PC-9 (cell line): ENCODE results near the gene CIAO3. TPM values are rescaled to one million over a fixed set of nuclear protein-coding genes. Genes with fewer than 3 reads are reported as not detected.
"Not testable (repeated sequence)": the region's sequence is repeated elsewhere in the genome, so short reads cannot be mapped to it uniquely, and the experiment has no call there.

Experiments used
- BruUV-seq: library from RNA; stranded (reverse); fragments of 400-500 nt; replicated peaks from 2 replicates; lab custom pipeline; 2021; lab: Mats Ljungman, UMichigan
- CTCF ChIA-PET: fragments of 300-600 bp; sonication (Branson Sonifier 250); formaldehyde crosslinking; loops from one replicate; lab custom pipeline; 2022; ENCODE audit warnings: antibody characterized with exemption; lab: Charles Lee
- POLR2A ChIA-PET: fragments of 300-600 bp; sonication (Branson Sonifier 250); formaldehyde crosslinking; loops from one replicate; lab custom pipeline; 2022; ENCODE audit warnings: antibody characterized with exemption; ENCODE audit not compliant: unreplicated experiment; lab: Charles Lee
- DNase-seq, 2 experiments: peaks; one replicate each; pipeline versions ENCODE4 v3.0.0 to v3.0.0-alpha.2; 2015 to 2022; ENCODE audit warnings: mixed read lengths in 1 of 2
- H2AFZ ChIP-seq: fragments of 200-600 bp; sonication (generic); 2 replicates; pipeline ENCODE4 v1.8.1; 2017; ENCODE audit warnings: antibody characterized with exemption
- H3F3A ChIP-seq: fragments of 200-600 bp; sonication (generic); 2 replicates; pipeline ENCODE4 v1.8.1; 2017; ENCODE audit warnings: antibody characterized with exemption, mild to moderate bottlenecking, low read depth; ENCODE audit not compliant: insufficient read depth
- H3K27ac ChIP-seq: fragments of 200-600 bp; sonication (generic); 2 replicates; pipeline ENCODE4 v1.6.1; 2016; ENCODE audit warnings: mixed run types
- H3K27me3 ChIP-seq: fragments of 200-600 bp; sonication (generic); 2 replicates; pipeline ENCODE4 v1.6.1; 2016; ENCODE audit warnings: low read depth, mixed run types; ENCODE audit not compliant: insufficient read depth
- H3K36me3 ChIP-seq: fragments of 200-600 bp; sonication (generic); 2 replicates; pipeline ENCODE4 v1.6.1; 2016; ENCODE audit warnings: low read depth, mixed run types
- H3K4me1 ChIP-seq: fragments of 200-600 bp; sonication (generic); replicated peaks from 2 replicates; pipeline ENCODE4 v1.6.1; 2016; ENCODE audit warnings: mixed run types; ENCODE audit not compliant: insufficient read depth
- H3K4me2 ChIP-seq: fragments of 200-600 bp; sonication (generic); 2 replicates; pipeline ENCODE4 v1.6.1; 2017; ENCODE audit warnings: mixed run types
- H3K4me3 ChIP-seq: fragments of 200-600 bp; sonication (generic); 2 replicates; pipeline ENCODE4 v1.6.1; 2016; ENCODE audit warnings: mixed run types
- H3K79me2 ChIP-seq: fragments of 200-600 bp; sonication (generic); 2 replicates; pipeline ENCODE4 v1.6.1; 2017; ENCODE audit warnings: low read depth, mixed run types
- H3K9me2 ChIP-seq: fragments of 200-600 bp; sonication (generic); 2 replicates; pipeline ENCODE4 v1.8.1; 2017; ENCODE audit warnings: mild to moderate bottlenecking; ENCODE audit not compliant: insufficient read depth
- H3K9me3 ChIP-seq: fragments of 200-600 bp; sonication (generic); 2 replicates; pipeline ENCODE4 v1.8.1; 2016; ENCODE audit warnings: low read depth; ENCODE audit not compliant: insufficient read depth
- H4K20me1 ChIP-seq: fragments of 200-600 bp; sonication (generic); 2 replicates; pipeline ENCODE4 v1.8.1; 2017; ENCODE audit not compliant: insufficient read depth
- CTCF ChIP-seq: fragments of 200-600 bp; sonication (generic); conservative IDR thresholded peaks from 2 replicates; pipeline ENCODE4 v1.6.1; 2017; ENCODE audit warnings: mixed run types, antibody characterized with exemption, mild to moderate bottlenecking, moderate library complexity
- EZH2 ChIP-seq: fragments of 200-600 bp; sonication (generic); IDR thresholded peaks from 2 replicates; pipeline ENCODE4 v1.8.0; 2017; ENCODE audit warnings: antibody characterized with exemption, low read depth
- intact Hi-C: fragments of 100-400 bp; cut with micrococcal nuclease; formaldehyde crosslinking; loops from one replicate; pipeline ENCODE4 v1.10.0; 2022; ENCODE audit not compliant: unreplicated experiment
- total RNA-seq: library from RNA; stranded (reverse); gene quantifications from 2 replicates; pipeline ENCODE4 v1.2.3, GENCODE V29; 2021

Gene CIAO3
- total RNA-seq, 1 experiment from 2014 or later, result 44.2 TPM

GRCh38 chr16:743794-744500 lies 3.1 kb upstream of the CIAO3 start:
- H3K4me1 ChIP-seq, result no peaks in the 10 kb centered on the region; the same call in 1 of the 2 replicates
- peak in 1 of 2 experiments; percentile 17 for DNase-seq
- peaks cover 5% of the 10 kb centered on the region; the same call in 1 of the 2 replicates for H3F3A ChIP-seq
- no peak overlapping the region for H2AFZ ChIP-seq
- H3K4me3 ChIP-seq, result no peak overlapping the region
- ChIA-PET POLR2A (interaction anchor here (0.7 kb wide), 2 partner anchors 39 to 65 kb away, joined by 3 to 4 read pairs; no protein-coding TSS in a partner anchor), CTCF (no interaction called here)
- 0 out of 2 replicates have a peak, but pooled peaks have one; percentile 25 for TF ChIP-seq CTCF
- TF ChIP-seq EZH2, result no peak
- no TSS peak for BruUV-seq
- H3K9me2 ChIP-seq, result no peaks in the 10 kb centered on the region
- peaks cover 11% of the 10 kb centered on the region; the same call in 1 of the 2 replicates for H3K79me2 ChIP-seq
- no peak overlapping the region for H3K4me2 ChIP-seq
- H3K27ac ChIP-seq, result no peak overlapping the region
- H3K27me3 ChIP-seq, result no peaks in the 10 kb centered on the region
- no peaks in the 10 kb centered on the region for H3K36me3 ChIP-seq
- intact Hi-C loops, result no loop called here
- no peaks in the 10 kb centered on the region for H4K20me1 ChIP-seq
- H3K9me3 ChIP-seq, result no peaks in the 10 kb centered on the region

- H3F3A ChIP-seq, DNase-seq, H3K4me1 ChIP-seq, H3K27ac ChIP-seq, H2AFZ ChIP-seq, intact Hi-C loops, H4K20me1 ChIP-seq, POLR2A ChIA-PET, H3K9me3 ChIP-seq, BruUV-seq, H3K9me2 ChIP-seq, H3K4me3 ChIP-seq, H3K27me3 ChIP-seq, H3K36me3 ChIP-seq, H3K4me2 ChIP-seq: not testable (repeated sequence)
- H3K79me2 ChIP-seq, result peaks cover 11% of the 10 kb centered on the region; the same call in 1 of the 2 replicates
- CTCF ChIA-PET, result interaction anchor here (0.6 to 0.7 kb wide), 2 partner anchors 45 to 47 kb away, joined by 3 to 7 read pairs; partner anchors contain the start of genes CHTF18 and RPUSD1
Observed at GRCh38 chr16:742894-743293, 2.1 kb upstream of the CIAO3 start.

GRCh38 chr16:741986-742629 lies 1.3 kb upstream of the CIAO3 start:
- H3K4me2 ChIP-seq, result peak overlapping the region; percentile 78; the same call in 1 of the 2 replicates
- H3K36me3 ChIP-seq, result no peaks in the 10 kb centered on the region
- intact Hi-C loops, result loop anchor here (2.0 kb wide), 2 partner anchors 19 to 35 kb away; partner anchors contain the start of gene MSLN
- ChIA-PET POLR2A (interaction anchor here (0.5 kb wide), 1 partner anchor 19 kb away, joined by 3 read pairs; the partner anchor contains the start of gene MSLN), CTCF (interaction anchor here (0.6 to 0.7 kb wide), 4 partner anchors 14 to 47 kb away, joined by 3 to 10 read pairs (median 6); no protein-coding TSS in a partner anchor)
- no peaks in the 10 kb centered on the region for H3K9me2 ChIP-seq
- TF ChIP-seq EZH2, result no peak
- no peak for TF ChIP-seq CTCF
- H3F3A ChIP-seq, result peaks cover 5% of the 10 kb centered on the region; the same call in 1 of the 2 replicates
- no peak overlapping the region for H3K27ac ChIP-seq
- peaks cover 11% of the 10 kb centered on the region; the same call in 1 of the 2 replicates for H3K79me2 ChIP-seq
- peak in 1 of 2 experiments; percentile 12 for DNase-seq
- H3K4me1 ChIP-seq, result no peaks in the 10 kb centered on the region; the same call in 1 of the 2 replicates
- H2AFZ ChIP-seq, result no peak overlapping the region
- no TSS peak for BruUV-seq
- no peaks in the 10 kb centered on the region for H3K27me3 ChIP-seq
- no peaks in the 10 kb centered on the region for H4K20me1 ChIP-seq
- H3K9me3 ChIP-seq, result no peaks in the 10 kb centered on the region
- no peak overlapping the region for H3K4me3 ChIP-seq
